ENCODE data around the gene ATP2C1. TPM values are rescaled to one million over a fixed set of nuclear protein-coding genes. Genes with fewer than 3 reads are reported as not detected.
A peak's percentile ranks its signal among the peaks of the same experiment; 100 is the strongest.
"Not testable (repeated sequence)": the region's sequence is repeated elsewhere in the genome, so short reads cannot be mapped to it uniquely, and the experiment has no call there.

ATP2C1 gene
- total RNA-seq, 1 donor from 2014 or later = 87.4 TPM

DNA sequence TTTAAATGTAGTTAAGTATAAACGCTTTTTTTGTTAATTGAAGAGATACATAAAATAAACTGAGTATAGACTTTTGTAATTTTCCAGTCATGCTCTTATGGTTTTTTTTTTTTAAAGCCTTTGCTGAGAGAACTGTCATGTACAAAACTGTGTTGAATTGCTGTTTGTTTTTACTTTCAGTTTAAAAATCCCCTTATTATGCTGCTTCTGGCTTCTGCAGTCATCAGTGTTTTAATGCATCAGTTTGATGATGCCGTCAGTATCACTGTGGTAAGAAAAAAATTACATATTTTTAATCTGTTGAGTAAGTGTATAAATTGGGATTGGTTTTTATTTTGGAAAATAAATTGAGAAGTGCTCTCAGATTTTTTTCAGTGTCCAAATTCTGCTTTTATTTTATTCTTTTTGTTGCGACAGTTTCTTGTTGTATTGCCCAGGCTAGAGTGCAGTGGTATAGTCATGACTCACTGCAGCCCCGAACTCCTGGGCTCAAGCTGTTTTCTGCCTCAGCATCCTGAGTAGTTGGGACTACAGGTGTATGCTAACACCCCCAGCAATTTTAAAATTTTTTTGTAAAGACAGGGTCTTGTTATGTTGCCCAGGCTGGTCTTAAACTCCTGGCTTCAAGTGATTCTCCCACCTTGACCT lies 40.7 kb downstream of the ATP2C1 start:
- no peak for DNase-seq (ENCODE audit: low read depth, low spot score)

DNA sequence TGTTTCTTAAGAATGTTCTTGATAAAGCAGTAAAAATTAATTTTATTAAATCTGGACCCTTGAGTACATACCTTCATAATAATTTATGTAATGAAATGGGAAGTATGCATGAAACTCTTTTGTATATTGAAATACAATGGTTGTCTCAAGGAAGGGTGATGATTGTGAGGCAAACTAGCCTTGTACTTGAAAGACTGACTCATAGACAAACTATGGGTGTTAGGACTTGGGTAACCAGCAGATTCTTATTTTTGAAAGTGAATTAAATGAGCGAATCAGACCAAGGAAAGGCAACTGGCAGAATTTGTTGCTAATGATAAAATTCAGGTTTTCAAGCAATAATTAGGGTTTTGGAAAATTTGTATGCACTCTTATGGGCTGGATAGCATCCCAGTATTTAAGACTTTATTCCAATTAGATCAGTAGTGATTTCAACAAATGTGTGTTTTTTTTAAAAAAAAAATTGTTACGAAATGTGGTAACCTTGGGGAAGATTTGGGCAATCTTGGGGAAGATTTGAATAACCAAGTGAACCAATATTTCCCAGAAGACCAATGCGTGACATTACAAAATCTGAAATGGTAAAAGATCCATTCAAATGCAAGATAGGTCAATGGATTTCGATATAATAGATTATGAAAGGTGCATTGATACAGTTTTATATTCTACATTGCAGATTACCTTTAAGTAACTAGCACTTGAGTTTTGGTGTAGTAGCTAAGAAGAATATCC lies 42.0 kb downstream of the ATP2C1 start:
- DNase-seq (ENCODE audit: low read depth, low spot score) = no peak

DNA sequence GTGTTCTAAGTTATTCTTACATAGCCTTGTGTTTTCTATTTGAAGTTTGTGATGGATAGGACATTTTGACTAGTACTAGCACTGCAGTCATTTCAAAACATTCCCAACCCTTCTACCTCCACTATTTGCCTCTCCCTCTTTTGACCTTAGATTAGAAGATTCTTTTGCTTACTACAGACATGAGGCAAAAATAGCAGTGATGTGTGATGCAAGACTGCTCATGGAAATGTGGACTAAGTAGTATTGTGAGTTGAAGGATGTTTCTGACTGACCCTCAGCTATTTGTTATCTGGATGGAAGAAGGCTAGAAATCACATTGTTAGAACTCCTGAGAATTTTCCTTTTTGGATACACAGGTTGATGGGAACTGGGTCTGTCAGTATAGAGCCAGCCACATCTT lies 45.9 kb downstream of the ATP2C1 start:
- DNase-seq (ENCODE audit: low read depth, low spot score) = no peak

DNA sequence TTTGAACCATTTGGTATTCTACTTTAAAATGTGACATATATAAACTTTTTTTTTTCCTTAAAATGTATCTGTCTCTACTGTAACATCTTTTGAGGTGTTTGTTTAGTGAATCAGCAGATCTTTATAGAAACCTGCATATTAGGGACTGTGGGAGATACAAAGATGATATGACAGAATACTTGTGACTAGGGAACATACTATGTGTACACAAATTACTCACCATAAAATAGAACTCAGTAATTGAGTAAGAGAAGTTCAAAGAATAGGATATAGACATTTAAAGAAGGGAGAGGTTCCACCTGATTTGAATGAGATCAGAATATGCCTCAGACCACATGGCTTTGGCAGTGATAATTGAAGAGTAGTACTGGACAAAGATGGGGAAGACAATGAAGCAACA lies 47.9 kb downstream of the ATP2C1 start:
- no peak for DNase-seq (ENCODE audit: low read depth, low spot score)

DNA sequence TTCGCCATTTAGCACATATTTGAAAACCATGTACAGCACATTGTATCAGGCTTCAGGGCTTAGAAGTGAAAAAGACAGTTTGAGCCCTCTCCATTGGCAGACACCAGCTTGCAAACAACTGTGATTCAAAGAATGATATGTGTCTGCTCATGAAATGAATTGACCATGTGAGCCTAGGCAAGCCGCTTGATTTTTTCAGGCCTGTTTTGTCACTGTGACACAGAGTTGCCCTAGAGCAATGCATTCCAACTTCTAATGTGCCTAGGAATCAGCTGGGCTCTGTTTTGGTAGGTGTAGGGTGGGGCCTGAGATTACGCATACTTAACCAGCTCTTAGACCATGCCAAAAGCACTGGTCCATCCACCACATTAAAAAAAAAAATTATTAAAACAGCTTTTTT lies 53.0 kb downstream of the ATP2C1 start:
- DNase-seq (ENCODE audit: low read depth, low spot score) = no peak

DNA sequence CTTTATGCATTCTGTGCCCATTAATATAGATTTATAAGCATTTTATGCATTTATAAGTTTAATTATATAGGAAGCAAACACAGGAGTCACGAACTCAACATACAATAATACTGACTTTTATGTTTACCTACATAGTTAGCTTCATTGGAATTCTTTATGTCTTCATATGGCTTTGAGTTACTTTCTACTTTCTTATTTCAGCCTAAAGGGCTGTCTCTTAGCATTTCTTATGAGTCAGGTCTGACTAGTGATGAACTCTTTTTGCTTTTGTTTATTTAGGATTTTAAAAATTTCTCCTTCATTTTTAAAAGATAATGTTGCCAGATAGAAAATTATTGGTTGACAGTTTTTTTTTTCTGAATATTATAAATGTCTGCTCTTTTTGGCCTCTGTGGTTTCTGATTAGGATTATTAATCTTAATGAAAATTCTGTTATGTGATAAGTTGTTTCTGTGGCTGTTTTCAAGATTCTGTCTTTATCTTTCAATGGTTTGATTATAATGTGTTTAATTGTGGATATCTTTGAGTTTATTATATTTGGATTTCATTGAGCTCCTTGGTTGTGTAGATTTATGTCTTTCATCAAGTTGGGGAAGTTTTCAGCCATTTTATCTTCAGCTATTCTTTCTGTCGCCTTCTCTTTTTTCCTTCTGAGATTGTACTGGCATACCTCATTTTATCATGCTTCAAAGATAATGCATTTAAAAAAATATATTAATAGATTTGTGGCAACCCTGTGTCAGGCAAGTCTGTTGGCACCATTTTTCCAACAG lies 54.3 kb downstream of the ATP2C1 start:
- DNase-seq (ENCODE audit: low read depth, low spot score) = no peak

DNA sequence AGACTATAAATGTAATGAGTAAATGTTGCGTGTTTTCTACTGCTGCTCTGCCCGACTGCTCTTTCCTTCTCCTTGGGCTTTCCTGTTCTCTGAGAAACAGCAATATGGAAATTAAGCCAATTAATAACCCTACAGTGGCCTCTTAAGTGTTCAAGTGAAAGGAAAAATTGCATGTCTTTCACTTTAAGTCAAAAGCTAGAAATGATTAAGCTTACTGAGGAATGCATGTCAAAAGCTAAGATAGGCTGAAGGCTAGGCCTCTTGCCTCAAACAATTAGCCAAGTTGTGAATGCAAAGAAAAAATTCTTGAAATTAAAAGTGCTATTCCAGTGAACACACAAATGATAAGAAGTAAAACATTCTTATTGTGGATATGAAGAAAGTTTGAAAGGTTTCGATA lies 55.0 kb downstream of the ATP2C1 start:
- DNase-seq (ENCODE audit: low read depth, low spot score) = no peak

DNA sequence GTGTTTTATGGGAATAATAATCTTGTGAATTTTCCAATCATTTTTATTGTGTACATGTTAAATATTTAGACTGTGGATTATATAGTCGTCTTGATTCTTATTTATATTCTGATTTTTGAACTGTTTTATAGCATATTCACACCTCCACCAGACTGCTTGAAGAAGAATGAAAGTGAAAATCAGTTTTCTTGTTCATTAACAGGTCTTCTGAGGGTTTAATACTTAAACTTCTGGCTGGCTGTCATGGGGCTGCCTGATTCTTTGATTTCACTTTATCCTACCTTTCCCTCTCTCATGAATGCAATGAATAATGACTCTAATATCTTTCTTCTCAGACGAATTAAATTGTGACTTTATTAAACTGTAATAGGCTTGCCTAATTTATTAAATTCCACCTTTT lies 56.2 kb downstream of the ATP2C1 start:
- no peak for DNase-seq (ENCODE audit: low read depth, low spot score)

DNA sequence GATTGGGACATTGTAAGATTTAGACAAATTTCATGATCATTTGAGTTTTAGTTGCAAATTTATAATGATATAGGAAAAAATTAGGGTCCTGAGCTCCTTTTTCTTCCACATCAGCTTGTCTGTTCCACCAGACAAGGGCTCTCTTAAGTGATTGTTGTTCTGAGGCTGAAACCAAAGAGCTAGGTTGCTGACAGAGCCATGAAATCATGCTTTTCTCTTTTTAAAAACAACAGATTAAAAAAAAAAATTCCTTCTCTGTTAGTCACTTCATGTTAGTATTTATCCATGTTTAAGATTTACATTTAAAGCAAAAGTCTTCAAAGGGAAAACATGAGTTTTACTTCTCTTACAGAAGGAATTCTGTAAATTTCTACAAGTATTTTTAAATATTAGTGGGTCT lies 56.8 kb downstream of the ATP2C1 start:
- DNase-seq (ENCODE audit: low read depth, low spot score) = no peak

DNA sequence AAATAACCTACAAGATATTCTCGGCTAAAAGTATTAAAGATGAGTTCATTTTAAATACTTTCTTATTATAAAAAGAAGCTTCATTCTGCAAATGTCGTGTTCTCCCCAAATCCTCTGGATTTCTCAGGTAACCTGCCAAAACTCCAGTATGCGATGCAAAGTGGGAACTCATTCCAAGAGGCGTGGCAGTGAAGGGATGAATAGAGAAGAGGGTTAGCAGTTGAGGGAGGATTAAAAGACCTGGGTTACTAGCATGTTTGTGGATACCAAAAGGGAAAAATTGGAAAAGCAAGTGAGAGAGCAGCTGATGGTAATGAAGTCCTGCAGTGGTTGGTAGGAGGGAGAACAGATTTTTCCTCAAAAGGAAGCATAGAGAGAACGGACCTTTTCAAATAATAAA lies 61.6 kb downstream of the ATP2C1 start:
- DNase-seq (ENCODE audit: low read depth, low spot score) = no peak

DNA sequence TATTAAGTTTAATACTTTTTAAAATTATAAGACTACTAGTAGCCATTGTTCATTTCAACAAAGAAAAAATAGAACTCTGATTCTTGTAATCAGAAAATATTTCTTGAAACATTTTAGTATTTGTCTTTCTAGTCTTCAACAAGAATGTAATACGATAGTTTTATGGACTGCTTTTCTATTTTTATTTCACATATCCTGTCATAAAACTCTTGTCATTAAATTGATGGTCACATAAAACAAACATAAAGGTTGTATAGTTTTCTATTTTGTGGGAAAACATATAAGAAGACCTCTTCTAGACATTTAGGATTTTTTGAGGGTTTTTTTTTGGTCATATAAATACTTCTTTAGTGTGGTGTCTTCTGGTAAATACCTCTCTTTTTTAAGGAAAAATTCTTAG lies 62.4 kb downstream of the ATP2C1 start:
- no peak for DNase-seq (ENCODE audit: low read depth, low spot score)

DNA sequence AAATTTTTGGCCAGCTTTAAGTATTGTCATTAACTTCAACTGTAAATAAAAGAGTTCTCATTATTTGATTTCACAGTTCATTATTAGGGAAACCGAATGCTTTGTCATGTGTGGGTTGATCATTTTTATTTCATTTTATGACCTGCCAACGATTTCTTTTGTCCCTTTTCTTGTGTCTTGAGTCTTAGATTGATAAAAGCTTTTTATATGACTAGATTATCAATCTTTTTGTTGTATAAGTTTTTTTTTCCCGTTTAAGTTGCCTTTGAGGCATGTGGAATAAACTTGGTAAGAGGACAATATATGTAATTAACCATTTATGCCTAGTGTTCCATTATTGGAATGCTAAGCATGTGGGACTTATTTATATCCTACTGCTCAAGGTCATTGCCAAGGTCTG lies 62.8 kb downstream of the ATP2C1 start:
- DNase-seq (ENCODE audit: low read depth, low spot score) = no peak

DNA sequence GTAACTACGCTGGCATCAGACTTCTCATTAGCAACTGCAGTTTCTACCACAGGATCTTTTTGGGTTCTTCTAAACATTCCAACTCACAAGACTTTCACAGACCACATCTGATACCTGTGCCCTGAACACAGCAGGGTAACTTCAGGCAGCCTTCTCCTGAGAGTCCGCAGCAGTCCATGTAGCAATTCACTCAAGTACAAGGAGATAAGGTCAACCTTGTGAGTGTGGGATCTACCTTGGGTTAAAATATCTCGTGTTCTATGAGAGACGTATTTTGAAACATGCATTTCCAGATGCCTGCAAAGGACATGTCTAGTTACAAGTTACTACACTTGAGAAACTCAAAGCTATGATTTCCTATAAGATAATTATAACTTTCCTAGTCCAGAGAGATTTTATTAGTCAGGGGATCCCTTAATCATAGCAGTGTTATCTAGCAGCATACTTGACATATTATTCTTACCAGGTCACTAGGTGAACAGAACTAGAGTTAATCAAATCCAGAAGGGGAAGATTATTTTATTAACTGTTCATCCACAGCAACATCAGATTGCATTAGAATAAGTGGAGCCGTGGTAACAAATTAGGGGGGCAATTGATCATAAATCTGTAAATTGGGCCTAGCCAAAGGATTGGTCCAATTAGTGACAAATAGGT lies 66.4 kb downstream of the ATP2C1 start:
- DNase-seq (ENCODE audit: low read depth, low spot score) = no peak

DNA sequence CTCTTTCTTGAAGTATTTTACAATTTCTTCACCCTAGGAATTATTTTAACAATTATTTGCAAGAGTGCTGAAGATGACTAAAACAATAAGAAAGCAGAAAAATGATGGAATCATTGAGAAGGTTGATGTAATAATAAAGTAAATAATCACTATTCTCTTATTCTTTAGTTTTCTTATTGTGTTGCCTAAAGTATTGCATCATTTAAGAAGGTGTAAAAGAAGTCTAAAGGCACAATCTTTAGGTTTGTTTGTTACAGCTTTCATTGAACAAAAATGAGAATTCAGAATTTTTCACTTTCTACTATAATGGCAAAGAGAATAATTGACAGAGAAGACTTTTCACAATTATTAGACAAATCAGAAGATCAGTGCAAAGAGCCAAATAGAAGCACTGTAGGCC lies 67.6 kb downstream of the ATP2C1 start:
- DNase-seq (ENCODE audit: low read depth, low spot score) = no peak

DNA sequence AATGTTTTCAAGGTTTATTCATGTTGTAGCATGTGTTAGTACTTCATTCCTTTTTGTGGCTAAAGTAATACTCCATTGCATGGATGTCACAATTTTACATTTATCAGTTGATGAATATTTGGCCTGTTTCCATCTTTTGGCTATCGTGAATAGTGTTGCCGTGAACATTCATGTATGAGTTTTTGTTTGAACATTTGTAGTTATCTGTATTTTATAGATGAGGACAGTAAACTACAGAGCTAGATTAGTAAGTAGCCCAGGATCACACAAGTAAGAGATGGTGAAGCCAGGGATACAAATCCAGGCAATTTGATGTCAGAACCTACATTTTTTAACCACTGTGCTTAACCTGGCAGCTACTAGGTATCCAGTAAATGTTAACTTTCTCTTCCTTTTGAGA lies 69.6 kb downstream of the ATP2C1 start:
- no peak for DNase-seq (ENCODE audit: low read depth, low spot score)

DNA sequence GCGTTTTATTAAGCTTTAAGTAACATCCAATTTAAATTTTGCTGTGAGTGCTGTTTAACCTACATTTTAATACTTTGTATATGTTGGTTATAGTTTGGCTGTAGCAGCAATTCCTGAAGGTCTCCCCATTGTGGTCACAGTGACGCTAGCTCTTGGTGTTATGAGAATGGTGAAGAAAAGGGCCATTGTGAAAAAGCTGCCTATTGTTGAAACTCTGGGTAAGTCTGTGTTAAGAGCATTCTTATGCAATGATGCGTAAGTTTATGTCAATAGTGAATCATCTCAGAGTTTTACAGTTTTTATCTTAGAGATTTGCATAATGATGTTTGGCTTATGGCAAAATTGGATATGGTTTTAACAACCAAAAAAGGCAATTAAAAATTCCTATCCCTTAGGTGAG lies 70.0 kb downstream of the ATP2C1 start:
- DNase-seq (ENCODE audit: low read depth, low spot score) = peak; percentile 2

DNA sequence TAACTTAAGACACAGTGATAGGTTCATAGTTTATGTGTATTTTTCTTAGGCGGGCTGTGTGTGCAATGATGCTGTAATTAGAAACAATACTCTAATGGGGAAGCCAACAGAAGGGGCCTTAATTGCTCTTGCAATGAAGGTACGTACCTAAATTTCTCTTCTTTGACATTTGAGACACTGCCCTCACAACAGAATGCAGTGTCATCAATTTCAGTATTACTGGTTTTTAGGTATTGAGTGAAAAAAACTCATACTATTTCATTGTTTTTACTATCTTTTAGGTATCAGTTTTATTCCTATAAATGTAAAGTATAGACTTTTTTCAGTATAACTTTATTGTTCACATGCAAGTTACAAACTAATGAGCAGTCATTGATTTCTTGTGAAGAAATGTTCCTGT lies 73.4 kb downstream of the ATP2C1 start:
- no peak for DNase-seq (ENCODE audit: low read depth, low spot score)

DNA sequence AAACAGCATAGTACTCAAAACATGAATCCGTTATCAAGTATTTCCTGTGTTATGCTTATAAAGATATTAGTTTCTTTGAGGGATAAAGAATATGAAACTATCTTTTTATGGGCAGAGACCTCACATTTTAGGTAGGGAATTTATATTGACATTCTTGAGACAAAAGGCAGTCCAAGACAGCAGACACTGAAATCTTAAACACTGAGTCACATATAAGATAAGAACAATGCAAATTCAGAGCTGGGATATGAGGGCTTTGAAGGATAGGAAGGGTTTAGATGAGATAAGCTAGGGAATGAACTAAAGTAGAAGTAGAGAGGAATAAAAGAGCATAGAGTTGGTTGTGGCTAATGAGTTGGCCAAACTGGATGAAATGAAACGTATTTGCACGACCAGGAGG lies 74.3 kb downstream of the ATP2C1 start:
- DNase-seq (ENCODE audit: low read depth, low spot score) = peak; percentile 24

DNA sequence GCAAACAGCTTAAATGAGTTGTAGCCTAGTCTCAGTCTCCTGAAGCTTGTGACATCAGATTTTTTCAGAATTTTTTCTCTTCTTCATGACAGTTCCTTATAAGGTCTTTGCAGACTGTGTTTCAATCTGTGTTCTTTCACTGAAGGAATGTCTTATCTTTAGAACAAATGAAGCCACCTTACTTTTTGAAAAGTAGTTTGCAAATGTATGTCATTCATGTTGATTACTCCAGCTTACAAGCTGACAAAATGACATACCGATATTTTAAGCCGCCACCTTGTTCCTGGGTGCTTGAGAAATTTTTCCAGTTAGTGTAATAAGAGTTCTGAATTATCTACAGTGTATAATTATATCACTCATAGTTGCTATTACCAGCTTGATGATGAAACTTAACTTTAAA lies 75.7 kb downstream of the ATP2C1 start:
- no peak for DNase-seq (ENCODE audit: low read depth, low spot score)

DNA sequence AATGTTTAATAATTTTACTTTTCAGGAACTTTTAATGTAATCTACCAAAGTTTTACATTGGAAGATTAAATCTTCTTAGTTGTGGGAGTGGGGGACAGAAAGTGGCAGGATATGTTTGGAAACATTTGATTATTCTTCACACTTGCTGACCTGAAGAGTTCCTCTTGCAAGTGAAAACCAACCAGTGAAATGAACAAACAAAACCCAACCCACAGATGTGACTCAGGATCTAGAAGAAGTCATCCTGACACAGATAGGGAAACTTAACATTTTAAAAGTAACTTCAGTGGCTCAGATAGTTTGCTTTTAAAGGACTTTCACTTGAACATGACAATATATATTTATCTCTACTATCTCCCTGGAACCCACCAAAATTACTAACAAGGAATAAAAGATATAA lies 77.3 kb downstream of the ATP2C1 start:
- no peak for DNase-seq (ENCODE audit: low read depth, low spot score)

DNA sequence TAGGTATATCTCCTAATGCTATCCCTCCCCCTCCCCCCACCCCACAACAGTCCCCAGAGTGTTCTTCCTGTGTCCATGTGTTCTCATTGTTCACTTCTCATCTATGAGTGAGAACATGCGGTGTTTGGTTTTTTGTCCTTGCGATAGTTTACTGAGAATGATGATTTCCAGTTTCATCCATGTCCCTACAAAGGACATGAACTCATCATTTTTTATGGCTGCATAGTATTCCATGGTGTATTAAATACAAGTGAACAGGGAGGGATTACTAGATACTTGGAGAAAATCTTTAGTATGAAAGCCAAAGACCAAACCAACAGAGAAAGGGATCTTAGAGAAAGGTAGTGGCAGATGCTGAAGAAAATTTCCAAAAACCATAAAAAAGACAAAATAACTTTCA lies 78.7 kb downstream of the ATP2C1 start:
- not testable (repeated sequence) for DNase-seq (ENCODE audit: low read depth, low spot score)

DNA sequence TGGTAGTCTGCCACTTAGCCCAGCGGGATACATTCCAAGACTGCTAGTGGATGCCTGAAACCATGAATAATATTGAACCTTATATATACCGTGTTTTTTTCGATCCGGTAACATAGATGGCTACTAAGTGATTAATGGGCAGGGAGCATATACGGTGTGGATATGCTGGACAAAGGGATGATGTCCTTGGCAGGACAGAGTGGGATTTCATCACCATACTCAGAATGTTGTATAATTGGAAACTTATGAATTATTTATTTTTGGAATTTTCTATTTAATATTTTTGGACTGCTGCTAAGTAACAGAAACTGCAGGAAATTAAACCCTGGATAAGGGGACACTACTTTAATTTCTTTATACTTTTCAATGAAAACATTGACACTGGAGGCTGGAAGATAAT lies 79.5 kb downstream of the ATP2C1 start:
- DNase-seq (ENCODE audit: low read depth, low spot score) = no peak
